ENCODE results near the gene GSTO2.

Gene GSTO2

DNA sequence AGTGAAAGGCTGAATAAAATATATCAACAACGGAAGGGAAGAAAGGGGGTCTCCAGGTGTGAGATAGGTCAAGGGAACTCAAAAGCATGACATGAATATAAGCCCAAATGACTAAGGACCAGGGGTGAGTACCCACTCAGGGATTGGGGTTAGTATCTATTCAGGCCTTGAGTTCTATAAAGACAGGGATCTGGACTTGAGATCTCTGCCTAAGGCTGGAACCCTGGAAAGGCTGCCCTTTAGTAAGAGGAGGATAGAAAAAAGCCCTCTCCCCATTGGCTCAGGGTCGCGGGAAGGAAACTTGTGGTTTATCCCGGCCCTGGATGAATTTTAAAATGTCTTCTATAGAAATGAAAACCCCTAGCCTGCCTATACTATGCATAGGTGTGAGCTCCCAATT, 71.7 kb downstream of the GSTO2 start:
- Histone ChIP-seq H3K9me2 (replicated peaks; ENCODE audit: insufficient read depth, low read length) (no peaks in the 10 kb centered on the region), H3F3A (ENCODE audit: insufficient read depth, low read length) (peaks cover 29% of the 10 kb centered on the region), H3K9me3 (replicated peaks; ENCODE audit: insufficient read depth, low read length) (no peaks in the 10 kb centered on the region), H3K27me3 (replicated peaks; ENCODE audit: insufficient read depth, low read length) (no peaks in the 10 kb centered on the region), H3K27ac (ENCODE audit: low read length) (no peak overlapping the region), H2AFZ (ENCODE audit: low read length) (no peak overlapping the region), H3K4me2 (ENCODE audit: low read depth, low read length) (no peak overlapping the region), H3K9ac (ENCODE audit: low read length) (no peak overlapping the region), H4K20me1 (ENCODE audit: insufficient read depth, low read length) (no peaks in the 10 kb centered on the region), H3K36me3 (replicated peaks; ENCODE audit: insufficient read depth, low read length) (no peaks in the 10 kb centered on the region), H3K79me2 (ENCODE audit: low read length) (peaks cover 21% of the 10 kb centered on the region), H3K4me1 (ENCODE audit: low read length) (peaks cover 8% of the 10 kb centered on the region), H3K4me3 (ENCODE audit: low read length) (no peak overlapping the region)
- DNase-seq: no peak
- TF ChIP-seq EZH2phosphoT487 (IDR thresholded peaks at IDR 0.05; ENCODE audit: low read length): no peak
- TF ChIP-seq, protein P1, sequence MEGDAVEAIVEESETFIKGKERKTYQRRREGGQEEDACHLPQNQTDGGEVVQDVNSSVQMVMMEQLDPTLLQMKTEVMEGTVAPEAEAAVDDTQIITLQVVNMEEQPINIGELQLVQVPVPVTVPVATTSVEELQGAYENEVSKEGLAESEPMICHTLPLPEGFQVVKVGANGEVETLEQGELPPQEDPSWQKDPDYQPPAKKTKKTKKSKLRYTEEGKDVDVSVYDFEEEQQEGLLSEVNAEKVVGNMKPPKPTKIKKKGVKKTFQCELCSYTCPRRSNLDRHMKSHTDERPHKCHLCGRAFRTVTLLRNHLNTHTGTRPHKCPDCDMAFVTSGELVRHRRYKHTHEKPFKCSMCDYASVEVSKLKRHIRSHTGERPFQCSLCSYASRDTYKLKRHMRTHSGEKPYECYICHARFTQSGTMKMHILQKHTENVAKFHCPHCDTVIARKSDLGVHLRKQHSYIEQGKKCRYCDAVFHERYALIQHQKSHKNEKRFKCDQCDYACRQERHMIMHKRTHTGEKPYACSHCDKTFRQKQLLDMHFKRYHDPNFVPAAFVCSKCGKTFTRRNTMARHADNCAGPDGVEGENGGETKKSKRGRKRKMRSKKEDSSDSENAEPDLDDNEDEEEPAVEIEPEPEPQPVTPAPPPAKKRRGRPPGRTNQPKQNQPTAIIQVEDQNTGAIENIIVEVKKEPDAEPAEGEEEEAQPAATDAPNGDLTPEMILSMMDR (IDR thresholded peaks at IDR 0.05; ENCODE audit: low read length): no peak
- TF ChIP-seq EZH2 (optimal IDR thresholded peaks at IDR 0.05; ENCODE audit: low read depth, low read length): no peak

DNA sequence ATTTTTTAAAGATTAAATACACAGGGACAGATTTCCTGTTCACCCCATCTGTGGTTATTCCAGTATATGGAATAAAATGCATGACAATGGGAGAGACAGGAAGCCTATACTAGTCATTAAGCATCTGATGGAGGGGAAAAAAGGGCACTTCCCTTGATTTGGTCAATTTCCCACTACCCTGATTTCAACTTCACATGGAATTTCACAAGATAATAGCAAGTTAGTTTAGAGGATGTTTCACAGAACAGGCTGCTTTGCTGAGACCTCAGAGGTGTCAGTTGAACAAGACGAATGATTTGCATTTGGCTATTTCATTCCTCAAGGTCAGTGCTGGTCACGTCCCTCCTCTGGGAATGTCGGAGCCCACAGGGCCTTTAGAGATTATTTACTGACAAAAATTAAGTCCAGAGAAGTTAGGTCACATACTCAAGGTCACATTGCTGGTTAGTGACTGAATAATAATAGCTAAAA, 74.0 kb downstream of the GSTO2 start:
- no peak overlapping the region for H3K4me3 ChIP-seq (ENCODE audit: low read length)
- no peaks in the 10 kb centered on the region for H3K79me2 ChIP-seq (ENCODE audit: low read length)
- H3K9ac ChIP-seq (ENCODE audit: low read length): no peak overlapping the region
- H3K27me3 ChIP-seq (replicated peaks; ENCODE audit: insufficient read depth, low read length): no peaks in the 10 kb centered on the region
- no peaks in the 10 kb centered on the region for H3K9me3 ChIP-seq (replicated peaks; ENCODE audit: insufficient read depth, low read length)
- DNase-seq: no peak
- no peak overlapping the region for H2AFZ ChIP-seq (ENCODE audit: low read length)
- no peaks in the 10 kb centered on the region for H3K9me2 ChIP-seq (replicated peaks; ENCODE audit: insufficient read depth, low read length)
- H3K36me3 ChIP-seq (replicated peaks; ENCODE audit: insufficient read depth, low read length): no peaks in the 10 kb centered on the region
- H3K4me2 ChIP-seq (ENCODE audit: low read depth, low read length): no peak overlapping the region
- TF ChIP-seq EZH2phosphoT487 (IDR thresholded peaks at IDR 0.05; ENCODE audit: low read length): no peak
- TF ChIP-seq EZH2 (optimal IDR thresholded peaks at IDR 0.05; ENCODE audit: low read depth, low read length): no peak
- TF ChIP-seq, protein P1 (IDR thresholded peaks at IDR 0.05; ENCODE audit: low read length): no peak
- H3K4me1 ChIP-seq (ENCODE audit: low read length): peaks cover 8% of the 10 kb centered on the region
- no peak overlapping the region for H3K27ac ChIP-seq (ENCODE audit: low read length)
- no peaks in the 10 kb centered on the region for H4K20me1 ChIP-seq (ENCODE audit: insufficient read depth, low read length)
- peaks cover 16% of the 10 kb centered on the region for H3F3A ChIP-seq (ENCODE audit: insufficient read depth, low read length)

DNA sequence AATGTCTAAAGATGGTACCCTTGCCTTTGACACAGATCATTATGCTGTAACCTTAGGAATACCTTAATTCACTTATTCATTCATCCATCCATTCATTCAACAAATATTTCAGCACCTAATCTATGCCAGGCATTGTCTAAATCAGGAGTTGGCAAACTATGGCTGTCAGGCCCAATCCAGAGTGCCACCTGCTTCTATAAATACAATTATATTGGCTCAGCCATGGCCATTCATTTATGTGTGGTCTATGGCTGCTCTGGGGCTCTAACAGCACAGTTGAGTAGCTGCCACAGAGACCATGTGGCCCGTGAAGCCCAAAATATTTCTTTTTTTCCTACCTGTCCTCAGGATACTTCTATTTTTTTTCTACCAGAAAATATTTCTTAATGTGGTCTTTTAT, 75.2 kb downstream of the GSTO2 start:
- peaks cover 5% of the 10 kb centered on the region for H3F3A ChIP-seq (ENCODE audit: insufficient read depth, low read length)

More for the DNA sequence above, 75.2 kb downstream of the GSTO2 start:
- H3K4me2 ChIP-seq (ENCODE audit: low read depth, low read length): no peak overlapping the region
- peaks cover 7% of the 10 kb centered on the region for H3K4me1 ChIP-seq (ENCODE audit: low read length)
- no peak overlapping the region for H3K27ac ChIP-seq (ENCODE audit: low read length)
- no peaks in the 10 kb centered on the region for H3K79me2 ChIP-seq (ENCODE audit: low read length)
- no peak overlapping the region for H3K9ac ChIP-seq (ENCODE audit: low read length)
- no peaks in the 10 kb centered on the region for H3K9me2 ChIP-seq (replicated peaks; ENCODE audit: insufficient read depth, low read length)
- no peak for TF ChIP-seq EZH2phosphoT487 (IDR thresholded peaks at IDR 0.05; ENCODE audit: low read length)
- TF ChIP-seq EZH2 (optimal IDR thresholded peaks at IDR 0.05; ENCODE audit: low read depth, low read length): no peak
- TF ChIP-seq, protein P1 (IDR thresholded peaks at IDR 0.05; ENCODE audit: low read length): no peak
- DNase-seq: no peak
- no peaks in the 10 kb centered on the region for H3K9me3 ChIP-seq (replicated peaks; ENCODE audit: insufficient read depth, low read length)
- no peak overlapping the region for H2AFZ ChIP-seq (ENCODE audit: low read length)
- H3K4me3 ChIP-seq (ENCODE audit: low read length): no peak overlapping the region
- no peaks in the 10 kb centered on the region for H4K20me1 ChIP-seq (ENCODE audit: insufficient read depth, low read length)
- no peaks in the 10 kb centered on the region for H3K27me3 ChIP-seq (replicated peaks; ENCODE audit: insufficient read depth, low read length)
- no peaks in the 10 kb centered on the region for H3K36me3 ChIP-seq (replicated peaks; ENCODE audit: insufficient read depth, low read length)

All from MM.1S (cell line).